AG04450 (cell line): ENCODE measurements around the gene SLC29A3. TPM values are rescaled to one million over a fixed set of nuclear protein-coding genes. Genes with fewer than 3 reads are reported as not detected.

ENCODE experiments used
- CTCF ChIA-PET: fragments of 300-600, 350-600 bp; formaldehyde crosslinking; extraction: SDS; loops from one replicate; lab custom pipeline; 2022; ENCODE audit warnings: antibody characterized with exemption, inconsistent platforms; lab: Charles Lee
- POLR2A ChIA-PET: fragments of 350-600 bp; formaldehyde crosslinking; extraction: SDS; loops from one replicate; lab custom pipeline; 2021; ENCODE audit warnings: antibody characterized with exemption, inconsistent platforms; lab: Yijun Ruan, JAX
- DNase-seq: peaks from one replicate; pipeline ENCODE4 v3.0.0-alpha.2; 2011; ENCODE audit warnings: low read depth, low spot score
- H3K27ac ChIP-seq: one replicate; pipeline ENCODE4 v1.5.1; 2012; ENCODE audit warnings: low read depth, low read length, control low read depth
- H3K27me3 ChIP-seq: one replicate; pipeline ENCODE4 v1.6.0; 2012; ENCODE audit warnings: low read length; ENCODE audit not compliant: control insufficient read depth, insufficient read depth
- H3K4me3 ChIP-seq: 2 replicates; pipeline ENCODE4 v1.5.1; 2011; ENCODE audit warnings: mild to moderate bottlenecking, low read depth, low read length, control low read depth
- H3K9me3 ChIP-seq: 2 replicates; pipeline ENCODE4 v1.5.1; 2012; ENCODE audit warnings: low read length; ENCODE audit not compliant: control insufficient read depth, insufficient read depth
- CTCF ChIP-seq: IDR thresholded peaks from 2 replicates; pipeline ENCODE4 v1.5.1; 2011; ENCODE audit warnings: low read depth, low read length, control low read depth, inconsistent platforms
- polyA plus RNA-seq: library from polyadenylated mRNA; depleted of rRNA; stranded (reverse); fragments of >200 nt; gene quantifications from 2 replicates; pipeline ENCODE4 v1.2.3, GENCODE V29; 2011

SLC29A3 gene
- polyA plus RNA-seq, 1 experiment = 2.4 TPM

GRCh38 chr10:71330789-71331404 lies 11.8 kb downstream of the SLC29A3 start:
- TF ChIP-seq CTCF = no peak
- no peaks in the 10 kb centered on the region for H3K27me3 ChIP-seq
- no peaks in the 10 kb centered on the region for H3K9me3 ChIP-seq
- ChIA-PET CTCF (interaction anchor here (0.7 to 2.0 kb wide), 2 partner anchors 11 to 122 kb away, joined by 3 to 8 read pairs; no protein-coding TSS in a partner anchor), POLR2A (no interaction called here)
- DNase-seq = no peak
- no peak overlapping the region for H3K27ac ChIP-seq
- H3K4me3 ChIP-seq = no peak overlapping the region

- Histone ChIP-seq H3K27ac (no peak overlapping the region), H3K4me3 (no peak overlapping the region), H3K9me3 (no peaks in the 10 kb centered on the region), H3K27me3 (no peaks in the 10 kb centered on the region)
- CTCF ChIA-PET = interaction anchor here (0.7 to 2.0 kb wide), 3 partner anchors 11 to 376 kb away, joined by 3 to 8 read pairs (median 3); no protein-coding TSS in a partner anchor
- POLR2A ChIA-PET = no interaction called here
- DNase-seq = no peak
- no peak for TF ChIP-seq CTCF
Observed at GRCh38 chr10:71331736-71332135, 12.7 kb downstream of the SLC29A3 start.

- CTCF ChIA-PET = interaction anchor here (0.7 to 0.9 kb wide), 2 partner anchors 14 to 376 kb away, joined by 3 read pairs; no protein-coding TSS in a partner anchor
- Histone ChIP-seq H3K27ac (no peak overlapping the region), H3K9me3 (no peaks in the 10 kb centered on the region), H3K27me3 (no peaks in the 10 kb centered on the region), H3K4me3 (no peak overlapping the region)
- POLR2A ChIA-PET = no interaction called here
- no peak for DNase-seq
- no peak for TF ChIP-seq CTCF
Observed at GRCh38 chr10:71332466-71332865, 13.4 kb downstream of the SLC29A3 start.

GRCh38 chr10:71333129-71333887 lies 14.2 kb downstream of the SLC29A3 start:
- POLR2A ChIA-PET = no interaction called here
- H3K27me3 ChIP-seq = no peaks in the 10 kb centered on the region
- no peak for TF ChIP-seq CTCF
- DNase-seq = no peak
- H3K9me3 ChIP-seq = no peaks in the 10 kb centered on the region
- no peak overlapping the region for H3K27ac ChIP-seq
- CTCF ChIA-PET = interaction anchor here (1.5 kb wide), 1 partner anchor 14 kb away, joined by 9 read pairs; the partner anchor contains the start of gene SLC29A3
- H3K4me3 ChIP-seq = no peak overlapping the region
